Lung (tissue), 12 donors: ENCODE results near the gene YAE1. TPM values are rescaled to one million over a fixed set of nuclear protein-coding genes. Genes with fewer than 3 reads are reported as not detected.

Source experiments
- ATAC-seq: fragments of 200-7000 bp; cut with Tn5 transposase; one replicate; pipeline ENCODE4 v1.9.1; 2020; ENCODE audit warnings: moderate number of reproducible peaks; ENCODE audit not compliant: insufficient read depth, low FRiP score
- DNase-seq, 3 donors: peaks; one replicate each; pipeline ENCODE4 v3.0.0-alpha.2; 2013 to 2017
- H3K27ac ChIP-seq, 2 donors: one replicate each; pipeline ENCODE4 v1.5.1; 2013; ENCODE audit warnings: mild to moderate bottlenecking in 2 of 2, moderate library complexity in 2 of 2, control low read depth in 1 of 2, inconsistent platforms in 1 of 2, low read depth in 1 of 2, low read length in 1 of 2
- H3K27me3 ChIP-seq, 3 donors: one replicate each; pipeline ENCODE4 v1.5.1; 2013; ENCODE audit warnings: low read length in 2 of 3; ENCODE audit not compliant: control insufficient read depth in 3 of 3, insufficient read depth in 3 of 3
- H3K36me3 ChIP-seq, 4 donors: one replicate each; pipeline ENCODE4 v1.5.1; 2013; ENCODE audit warnings: low read length in 4 of 4, mild to moderate bottlenecking in 1 of 4, moderate library complexity in 1 of 4; ENCODE audit not compliant: control insufficient read depth in 4 of 4, insufficient read depth in 4 of 4
- H3K4me1 ChIP-seq, 5 donors: one replicate each; pipeline ENCODE4 v1.5.1; 2013; ENCODE audit warnings: low read length in 5 of 5, mild to moderate bottlenecking in 2 of 5, moderate library complexity in 1 of 5; ENCODE audit not compliant: control insufficient read depth in 5 of 5, insufficient read depth in 5 of 5
- H3K4me3 ChIP-seq: one replicate; pipeline ENCODE4 v1.5.1; 2013; ENCODE audit warnings: mild to moderate bottlenecking, control low read depth, moderate library complexity
- H3K9ac ChIP-seq, 2 donors: one replicate each; pipeline ENCODE4 v1.5.1; 2013; ENCODE audit warnings: low read length in 2 of 2, control low read depth in 1 of 2; ENCODE audit not compliant: insufficient read depth in 1 of 2
- H3K9me3 ChIP-seq, 4 donors: one replicate each; pipeline ENCODE4 v1.5.1; 2013; ENCODE audit warnings: low read length in 3 of 4, mild to moderate bottlenecking in 1 of 4, moderate library complexity in 1 of 4; ENCODE audit not compliant: control insufficient read depth in 4 of 4, insufficient read depth in 3 of 4
- CTCF ChIP-seq: IDR thresholded peaks from 2 replicates; pipeline ENCODE4 v1.5.1; 2012; ENCODE audit warnings: mild to moderate bottlenecking; ENCODE audit errors: control extremely low read depth, extremely low read depth
- WGBS, 2 donors: extraction: QIAGEN DNeasy Blood & Tissue Kit; methylation state at CpG; one replicate each; pipeline ENCODE4 v1.1.7; 2013; 5-methylcytosine and 5-hydroxymethylcytosine counted together
- polyA plus RNA-seq, 2 donors: library from polyadenylated mRNA; stranded (reverse); fragments of 200-250 nt; gene quantifications; one replicate each; pipeline ENCODE4 v1.2.1, GENCODE V29; 2013
- total RNA-seq, 2 donors: library from RNA; depleted of rRNA in 1 of 2; stranded (reverse); fragments of >200 nt in 1 of 2; gene quantifications; one replicate each; pipeline ENCODE4 v1.2.1, GENCODE V29; 2014 to 2021
- donor health status: control.
- donor health status: control.
- donor health status: Bipolar disorder and iron deficiency.
- donor health status: healthy.
- donor health status: DM: yes; HTN: yes; CAD: no.

YAE1 gene
- total and polyA plus RNA-seq, 4 donors: 15.4 to 35.0 (median 23.6) TPM

GRCh38 chr7:39565538-39565937 lies 666 bp upstream of the YAE1 start:
- DNase-seq (no peak), ATAC-seq (no peak)
- H3K27me3 ChIP-seq: no peaks in the 10 kb centered on the region
- H3K9me3 ChIP-seq: no peaks in the 10 kb centered on the region
- peak overlapping the region in 1 of 2 donors; percentile 84 for H3K27ac ChIP-seq
- H3K4me1 ChIP-seq: peaks cover 0 to 11% (median 0%) of the 10 kb centered on the region in 5 donors
- peak overlapping the region; percentile 14 for H3K4me3 ChIP-seq
- WGBS, 2 donors: 50 to 51% methylated on average over 4 of the region's 4 CpGs
- peaks cover 0 to 1% (median under 1%) of the 10 kb centered on the region in 4 donors for H3K36me3 ChIP-seq
- TF ChIP-seq CTCF: no peak
- H3K9ac ChIP-seq: peak overlapping the region; percentile 93

GRCh38 chr7:39567294-39567693 lies 1.1 kb downstream of the YAE1 start:
- peaks cover 0 to 11% (median 0%) of the 10 kb centered on the region in 5 donors for H3K4me1 ChIP-seq
- 55 to 68% methylated on average over 2 of the region's 2 CpGs for WGBS, 2 donors
- TF ChIP-seq CTCF: no peak
- peaks cover 1 to 10% (median 3%) of the 10 kb centered on the region in 4 donors for H3K36me3 ChIP-seq
- DNase-seq (no peak), ATAC-seq (no peak)
- peak overlapping the region; percentile 93 for H3K9ac ChIP-seq
- no peaks in the 10 kb centered on the region for H3K9me3 ChIP-seq
- H3K4me3 ChIP-seq: no peak overlapping the region
- no peaks in the 10 kb centered on the region for H3K27me3 ChIP-seq
- H3K27ac ChIP-seq: no peak overlapping the region

GRCh38 chr7:39574673-39575349 lies 8.6 kb downstream of the YAE1 start:
- Histone ChIP-seq H3K4me1 (no peaks in the 10 kb centered on the region), H3K4me3 (no peak overlapping the region), H3K27ac (no peak overlapping the region), H3K9me3 (no peaks in the 10 kb centered on the region), H3K36me3 (peaks cover 10 to 28% (median 13%) of the 10 kb centered on the region in 4 donors), H3K27me3 (no peaks in the 10 kb centered on the region), H3K9ac (no peak overlapping the region)
- no peak for ATAC-seq
- WGBS, 2 donors: 96 to 100% methylated on average over 1 to 2 of the region's 2 CpGs
- TF ChIP-seq CTCF: no peak
- no peak for DNase-seq
